ENCODE results near the gene CTBP2. TPM values are rescaled to one million over a fixed set of nuclear protein-coding genes. Genes with fewer than 3 reads are reported as not detected.

The CTBP2 gene
- polyA plus RNA-seq, 1 donor (not counting 4 experiments of a cell fraction or from before 2014, with no cell fraction given): 76.0 TPM

- peak overlapping the region; percentile 31 for H3K27ac ChIP-seq (ENCODE audit: control insufficient read depth, insufficient read depth, low read length)
- H3K36me3 ChIP-seq (ENCODE audit: control insufficient read depth in 2 of 2, extremely low read depth in 1 of 2, insufficient read depth in 2 of 2, low read length in 2 of 2): peaks cover 7 to 34% of the 10 kb centered on the region in 2 experiments
- H3K4me2 ChIP-seq (ENCODE audit: control insufficient read depth, extremely low read depth, insufficient read depth, low read depth, low read length): no peak overlapping the region
- DNase-seq (ENCODE audit: low read depth, low spot score) (no peak), FAIRE-seq (no peak)
- TF ChIP-seq CTCF (optimal IDR thresholded peaks at IDR 0.05 in 1 of 3, IDR thresholded peaks at IDR 0.05 in 1 of 3, conservative IDR thresholded peaks at IDR 0.05 in 1 of 3; ENCODE audit: extremely low read depth in 1 of 3, insufficient read depth in 2 of 3, low read length in 3 of 3) (peak; percentile 89 to 98 (median 96)), EZH2 (IDR thresholded peaks at IDR 0.05; ENCODE audit: low read length) (no peak)
- no peak overlapping the region for H2AFZ ChIP-seq (ENCODE audit: control insufficient read depth, low read length)
- H3K9me1 ChIP-seq (ENCODE audit: control insufficient read depth, extremely low read depth, insufficient read depth, low read length): no peaks in the 10 kb centered on the region
- H3K4me3 ChIP-seq (ENCODE audit: control insufficient read depth in 2 of 3, extremely low read depth in 1 of 3, insufficient read depth in 2 of 3, low read depth in 1 of 3, low read length in 3 of 3): no peak overlapping the region
- H3K9ac ChIP-seq (ENCODE audit: control insufficient read depth, extremely low read depth, insufficient read depth, low read length): no peak overlapping the region
- H3K4me1 ChIP-seq (ENCODE audit: control insufficient read depth, extremely low read depth, insufficient read depth, low read length): peaks cover 32% of the 10 kb centered on the region
- peaks cover 93% of the 10 kb centered on the region for H3K79me2 ChIP-seq (ENCODE audit: control insufficient read depth, insufficient read depth, low read length)
- peaks cover 11% of the 10 kb centered on the region for H4K20me1 ChIP-seq (ENCODE audit: control insufficient read depth, extremely low read depth, insufficient read depth, low read length)
- dilution Hi-C loops (cut with MboI; ENCODE audit: extremely low pct_ligation_motif_present, low sequenced_read_pairs): no loop called here
- H3K9me3 ChIP-seq (ENCODE audit: control insufficient read depth, low read depth, low read length): no peaks in the 10 kb centered on the region
- H3K27me3 ChIP-seq (ENCODE audit: control insufficient read depth, extremely low read depth, insufficient read depth, low read length): no peaks in the 10 kb centered on the region
Measured at GRCh38 chr10:125048094-125048864, 112.1 kb downstream of the CTBP2 start.

- TF ChIP-seq EZH2 (IDR thresholded peaks at IDR 0.05; ENCODE audit: low read length) (no peak), CTCF (optimal IDR thresholded peaks at IDR 0.05 in 1 of 3, IDR thresholded peaks at IDR 0.05 in 1 of 3, conservative IDR thresholded peaks at IDR 0.05 in 1 of 3; ENCODE audit: extremely low read depth in 1 of 3, insufficient read depth in 2 of 3, low read length in 3 of 3) (no peak)
- Histone ChIP-seq H3K9me1 (ENCODE audit: control insufficient read depth, extremely low read depth, insufficient read depth, low read length) (no peaks in the 10 kb centered on the region), H3K9me3 (ENCODE audit: control insufficient read depth, low read depth, low read length) (no peaks in the 10 kb centered on the region), H3K27ac (ENCODE audit: control insufficient read depth, insufficient read depth, low read length) (no peak overlapping the region), H3K9ac (ENCODE audit: control insufficient read depth, extremely low read depth, insufficient read depth, low read length) (no peak overlapping the region), H3K4me3 (ENCODE audit: control insufficient read depth in 2 of 3, extremely low read depth in 1 of 3, insufficient read depth in 2 of 3, low read depth in 1 of 3, low read length in 3 of 3) (no peak overlapping the region), H2AFZ (ENCODE audit: control insufficient read depth, low read length) (no peak overlapping the region), H4K20me1 (ENCODE audit: control insufficient read depth, extremely low read depth, insufficient read depth, low read length) (peaks cover 7% of the 10 kb centered on the region), H3K4me2 (ENCODE audit: control insufficient read depth, extremely low read depth, insufficient read depth, low read depth, low read length) (no peak overlapping the region), H3K4me1 (ENCODE audit: control insufficient read depth, extremely low read depth, insufficient read depth, low read length) (peaks cover 34% of the 10 kb centered on the region), H3K27me3 (ENCODE audit: control insufficient read depth, extremely low read depth, insufficient read depth, low read length) (no peaks in the 10 kb centered on the region), H3K36me3 (ENCODE audit: control insufficient read depth in 2 of 2, extremely low read depth in 1 of 2, insufficient read depth in 2 of 2, low read length in 2 of 2) (peaks cover 4 to 16% of the 10 kb centered on the region in 2 experiments), H3K79me2 (ENCODE audit: control insufficient read depth, insufficient read depth, low read length) (peaks cover 89% of the 10 kb centered on the region)
- dilution Hi-C loops (cut with MboI; ENCODE audit: extremely low pct_ligation_motif_present, low sequenced_read_pairs): no loop called here
- no peak for DNase-seq (ENCODE audit: low read depth, low spot score)
- no peak for FAIRE-seq
Measured at GRCh38 chr10:125043841-125044658, 116.3 kb downstream of the CTBP2 start.

All from keratinocyte (primary cell).